ENCODE results near the gene SERINC2.

SERINC2 gene

GRCh38 chr1:31434101-31434871 is 21.3 kb downstream of the SERINC2 start:
- no peak for DNase-seq (ENCODE audit: low read depth in 2 of 2)

GRCh38 chr1:31434979-31435378 is 22.0 kb downstream of the SERINC2 start:
- DNase-seq (ENCODE audit: low read depth in 2 of 2): no peak

- DNase-seq (ENCODE audit: low read depth in 2 of 2): no peak
Observed at GRCh38 chr1:31435471-31436409, 22.7 kb downstream of the SERINC2 start.

- no peak for DNase-seq (ENCODE audit: low read depth in 2 of 2)
Observed at GRCh38 chr1:31436596-31437432, 23.8 kb downstream of the SERINC2 start.

- DNase-seq (ENCODE audit: low read depth in 2 of 2): no peak
Observed at GRCh38 chr1:31437433-31438037, 24.5 kb downstream of the SERINC2 start.

GRCh38 chr1:31439276-31439675 is 26.3 kb downstream of the SERINC2 start:
- DNase-seq (ENCODE audit: low read depth in 2 of 2): no peak

GRCh38 chr1:31441073-31441472 is 28.1 kb downstream of the SERINC2 start:
- no peak for DNase-seq (ENCODE audit: low read depth in 2 of 2)

- DNase-seq (ENCODE audit: low read depth in 2 of 2): no peak
Observed at GRCh38 chr1:31441558-31441957, 28.5 kb downstream of the SERINC2 start.

- no peak for DNase-seq (ENCODE audit: low read depth in 2 of 2)
Observed at GRCh38 chr1:31441970-31442647, 29.1 kb downstream of the SERINC2 start.

- DNase-seq (ENCODE audit: low read depth in 2 of 2): no peak
Observed at GRCh38 chr1:31442648-31442994, 29.6 kb downstream of the SERINC2 start.

- DNase-seq (ENCODE audit: low read depth in 2 of 2): no peak
Observed at GRCh38 chr1:31443673-31444072, 30.7 kb downstream of the SERINC2 start.

- DNase-seq (ENCODE audit: low read depth in 2 of 2): no peak
Observed at GRCh38 chr1:31444725-31445448, 31.9 kb downstream of the SERINC2 start.

- no peak for DNase-seq (ENCODE audit: low read depth in 2 of 2)
Observed at GRCh38 chr1:31445951-31446350, 32.9 kb downstream of the SERINC2 start.

- no peak for DNase-seq (ENCODE audit: low read depth in 2 of 2)
Observed at GRCh38 chr1:31447210-31447609, 34.2 kb downstream of the SERINC2 start.

GRCh38 chr1:31453384-31454079 is 40.5 kb downstream of the SERINC2 start:
- no peak for DNase-seq (ENCODE audit: low read depth in 2 of 2)

GRCh38 chr1:31458287-31458896 is 45.4 kb downstream of the SERINC2 start:
- no peak for DNase-seq (ENCODE audit: low read depth in 2 of 2)

- no peak for DNase-seq (ENCODE audit: low read depth in 2 of 2)
Observed at GRCh38 chr1:31460027-31460426, 47.0 kb downstream of the SERINC2 start.

- DNase-seq (ENCODE audit: low read depth in 2 of 2): no peak
Observed at GRCh38 chr1:31467005-31467674, 54.1 kb downstream of the SERINC2 start.
